SK-MEL-5 (cell line): ENCODE results near the gene RASSF7. TPM values are rescaled to one million over a fixed set of nuclear protein-coding genes. Genes with fewer than 3 reads are reported as not detected.
"Not testable (repeated sequence)": the region's sequence is repeated elsewhere in the genome, so short reads cannot be mapped to it uniquely, and the experiment has no call there.

Experiments used
- DNase-seq: peaks from one replicate; pipeline ENCODE4 v3.0.0-alpha.2; 2016; ENCODE audit warnings: low read depth, low spot score
- in situ Hi-C: cut with HindIII; loops from 2 replicates; pipeline ENCODE4 v1.10.0; 2016; ENCODE audit warnings: low sequenced_read_pairs, high pct_unique_total_duplicates, low pct_unique_long_range_greater_than_20kb
- polyA plus RNA-seq, 2 experiments: library from polyadenylated mRNA; depleted of rRNA; stranded (reverse); fragments of >200 nt; gene quantifications; 2 replicates each; pipeline ENCODE4 v1.2.3, GENCODE V29; 2015
- total RNA-seq: library from RNA; depleted of rRNA; stranded (reverse); fragments of >200 nt; shearing (Covaris generic); gene quantifications from 2 replicates; pipeline ENCODE4 v1.2.3, GENCODE V29; 2014; rRNA removed

The RASSF7 gene, protein sequence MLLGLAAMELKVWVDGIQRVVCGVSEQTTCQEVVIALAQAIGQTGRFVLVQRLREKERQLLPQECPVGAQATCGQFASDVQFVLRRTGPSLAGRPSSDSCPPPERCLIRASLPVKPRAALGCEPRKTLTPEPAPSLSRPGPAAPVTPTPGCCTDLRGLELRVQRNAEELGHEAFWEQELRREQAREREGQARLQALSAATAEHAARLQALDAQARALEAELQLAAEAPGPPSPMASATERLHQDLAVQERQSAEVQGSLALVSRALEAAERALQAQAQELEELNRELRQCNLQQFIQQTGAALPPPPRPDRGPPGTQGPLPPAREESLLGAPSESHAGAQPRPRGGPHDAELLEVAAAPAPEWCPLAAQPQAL
- total RNA-seq: 7.8 and 8.0 TPM in 2 replicates
- 9.5 and 13.2 TPM in 2 replicates for polyA plus RNA-seq (2015; cell fraction: cytosol; rRNA removed)
- polyA plus RNA-seq (2015; cell fraction: nucleus; rRNA removed): 45.7 and 65.8 TPM in 2 replicates

DNA sequence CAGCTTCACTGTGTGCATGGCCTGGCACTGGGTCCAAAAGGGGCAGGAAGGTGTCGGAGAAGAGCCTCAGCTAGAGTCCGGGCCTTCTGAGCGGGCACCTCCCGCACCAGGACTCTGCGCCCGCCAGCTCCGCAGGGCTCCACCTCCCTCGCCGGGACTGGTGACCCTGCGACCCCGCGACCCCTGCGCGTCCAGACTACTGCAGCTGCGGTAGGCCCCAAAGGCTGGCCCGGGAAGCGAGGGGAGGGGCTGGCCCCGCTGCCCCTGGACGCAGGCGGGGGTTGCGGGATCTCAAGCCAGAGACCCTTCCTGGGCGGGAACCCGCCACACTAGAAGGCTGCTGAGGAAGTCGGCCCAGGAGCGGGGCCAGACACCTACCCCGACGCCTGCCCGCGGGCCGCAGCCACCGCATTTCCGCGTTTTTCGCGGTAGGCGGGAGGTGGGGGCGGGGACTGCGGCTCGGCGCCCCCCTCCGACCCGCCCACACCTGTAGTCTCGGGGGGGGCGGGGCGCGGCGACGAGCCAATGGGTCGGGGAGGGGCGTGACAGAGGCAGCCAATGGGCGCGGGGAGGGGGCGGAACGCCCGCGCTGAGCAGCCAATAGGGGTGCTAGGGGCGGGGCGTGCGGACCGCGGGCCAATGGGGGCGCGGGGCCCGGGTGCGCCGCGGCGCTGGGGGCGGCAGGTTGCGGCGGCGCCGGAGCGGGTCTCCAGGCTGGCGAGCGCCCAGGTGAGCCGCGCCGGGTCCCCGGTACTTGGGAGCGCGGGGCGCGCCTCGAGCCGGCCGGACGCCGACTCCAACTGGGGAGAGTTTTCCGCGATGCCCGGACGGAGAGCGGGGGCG, at the start of gene RASSF7, which contains the start of gene LMNTD2:
Gene RASSF7, plus strand, starts transcription at position 666 of the 843 bp plus-strand sequence. CDS start 799 bp downstream, outside the sequence.
Gene LMNTD2, minus strand, starts transcription at position 434 of the 843 bp plus-strand sequence. Its CDS starts 22 bp downstream, at position 412.
- in situ Hi-C loops: no loop called here
- peak; percentile 85 for DNase-seq

DNA sequence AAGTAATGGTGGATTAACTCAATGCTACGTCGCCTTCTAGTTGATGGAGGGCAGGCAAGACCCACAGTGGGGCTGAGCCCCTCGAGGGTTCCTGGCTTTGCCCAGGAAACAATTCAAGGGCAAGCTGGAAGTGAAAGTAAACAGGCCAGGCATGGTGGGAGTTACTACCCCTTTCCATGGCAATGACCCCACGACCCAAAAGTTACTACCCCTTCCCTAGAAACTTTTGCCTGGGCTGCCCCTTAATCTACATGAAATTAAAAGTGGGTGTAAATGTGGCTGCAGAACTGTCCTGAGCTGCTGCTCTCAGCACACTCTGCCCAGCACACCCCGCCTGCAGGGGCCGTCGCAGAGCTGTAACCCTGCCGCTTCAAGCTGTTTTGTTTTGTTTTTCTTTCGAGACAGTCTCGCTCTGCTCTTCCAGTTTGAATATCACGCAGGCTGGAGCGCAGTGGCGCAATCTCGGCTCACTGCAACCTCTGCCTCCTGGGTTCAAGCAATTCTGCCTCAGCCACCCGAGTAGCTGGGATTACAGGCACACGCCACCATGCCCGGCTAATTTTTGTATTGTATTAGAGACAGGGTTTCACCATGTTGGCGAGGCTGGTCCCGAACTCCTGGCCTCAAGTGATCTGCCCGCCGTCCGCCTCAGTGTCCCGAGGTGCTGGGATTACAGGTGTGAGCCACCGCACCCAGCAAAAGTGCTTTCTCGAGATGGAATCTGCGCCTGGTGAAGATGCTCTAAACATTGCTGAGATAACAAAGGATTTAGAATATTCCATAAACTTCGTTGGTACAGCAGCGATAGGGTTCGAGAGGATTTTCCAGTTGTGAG, 47.8 kb upstream of the RASSF7 start:
- DNase-seq: no peak
- in situ Hi-C loops: no loop called here

DNA sequence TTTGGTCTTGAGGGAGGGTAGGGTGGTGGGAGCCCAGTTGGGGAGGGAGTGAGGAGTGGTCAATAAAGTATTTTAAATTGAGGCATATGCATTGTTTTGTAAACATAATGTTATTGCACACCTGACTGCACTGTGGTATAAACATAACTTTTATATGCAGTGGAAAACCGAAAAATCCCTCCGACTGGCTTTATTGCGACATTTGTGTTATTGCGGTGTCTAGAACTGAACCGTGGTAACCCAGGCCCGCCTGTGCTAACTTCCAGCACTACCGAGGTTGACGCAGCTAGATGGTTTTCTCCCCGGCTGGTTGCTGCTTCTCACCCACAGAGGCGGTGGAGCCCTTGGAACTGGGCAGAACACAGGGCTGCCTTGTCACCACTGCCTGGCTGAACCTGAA, 46.2 kb upstream of the RASSF7 start:
- no peak for DNase-seq
- in situ Hi-C loops: no loop called here

DNA sequence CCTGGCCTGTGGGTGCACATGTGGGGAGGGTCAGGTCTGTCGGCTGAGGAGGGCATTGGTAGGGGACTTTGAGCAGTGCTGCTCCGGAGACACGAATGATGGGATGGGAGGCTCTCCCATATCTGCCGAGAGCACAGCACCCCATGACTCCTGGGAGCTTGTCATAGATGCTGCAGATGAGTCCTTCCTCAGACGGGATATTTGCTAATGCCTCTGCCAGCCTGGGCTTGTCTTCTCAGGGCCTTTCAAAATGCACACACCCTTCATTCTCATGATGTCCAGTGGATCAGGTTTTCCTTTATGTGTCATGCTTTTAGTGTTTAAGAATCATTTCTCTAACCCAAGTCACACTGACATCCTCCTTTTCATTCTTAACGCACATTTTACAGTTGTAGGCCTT, 45.6 kb upstream of the RASSF7 start:
- DNase-seq: no peak
- in situ Hi-C loops: no loop called here

DNA sequence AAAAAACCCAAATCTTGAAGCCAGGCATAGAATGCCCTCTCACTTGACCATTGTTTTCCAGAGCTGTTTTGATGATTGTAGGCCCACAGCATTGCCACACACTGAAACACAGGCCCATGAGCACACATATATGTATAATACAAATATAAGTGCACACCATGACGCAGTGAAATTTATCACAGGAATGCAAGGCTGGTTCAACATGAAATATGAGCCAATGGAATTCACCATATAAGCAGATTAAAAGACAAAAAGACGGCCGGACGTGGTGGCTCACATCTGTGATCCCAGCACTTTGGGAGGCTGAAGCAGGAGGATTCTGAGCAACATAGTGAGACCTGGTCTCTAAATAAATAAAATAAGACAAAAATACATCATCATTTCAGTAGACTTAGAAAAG, 44.4 kb upstream of the RASSF7 start:
- in situ Hi-C loops: no loop called here
- DNase-seq: no peak

DNA sequence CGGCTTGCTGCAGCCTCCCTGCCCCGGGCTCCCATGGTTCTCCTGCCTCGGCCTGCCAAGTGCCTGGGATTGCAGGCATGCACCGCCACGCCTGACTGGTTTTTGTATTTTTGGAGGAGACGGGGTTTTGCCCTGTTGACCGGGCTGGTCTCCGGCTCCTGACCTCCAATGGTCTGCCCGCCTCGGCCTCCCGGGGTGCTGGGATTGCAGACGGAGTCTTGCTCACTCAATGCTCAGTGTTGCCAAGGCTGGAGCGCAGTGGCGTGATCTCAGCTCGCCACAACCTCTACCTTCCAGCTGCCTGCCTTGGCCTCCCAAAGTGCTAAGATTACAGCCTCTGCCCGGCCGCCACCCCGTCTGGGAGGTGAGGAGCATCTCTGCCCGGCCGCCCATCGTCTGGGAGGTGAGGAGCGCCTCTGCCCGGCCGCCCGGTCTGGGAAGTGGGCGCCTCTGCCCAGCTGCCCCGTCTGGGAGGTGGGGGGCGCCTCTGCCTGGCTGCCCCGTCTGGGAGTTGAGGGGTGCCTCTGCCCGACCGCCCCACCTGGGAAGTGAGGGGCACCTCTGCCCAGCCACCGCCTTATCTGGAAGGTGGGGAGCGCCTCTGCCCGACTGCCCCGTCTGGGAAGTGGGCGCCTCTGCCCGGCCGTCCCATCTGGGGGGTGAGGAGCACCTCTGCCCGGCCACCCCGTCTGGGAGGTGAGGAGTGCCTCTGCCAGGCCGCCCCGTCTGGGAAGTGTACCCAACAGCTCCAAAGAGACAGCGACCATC, 43.7 kb upstream of the RASSF7 start:
- in situ Hi-C loops, DNase-seq: not testable (repeated sequence)

DNA sequence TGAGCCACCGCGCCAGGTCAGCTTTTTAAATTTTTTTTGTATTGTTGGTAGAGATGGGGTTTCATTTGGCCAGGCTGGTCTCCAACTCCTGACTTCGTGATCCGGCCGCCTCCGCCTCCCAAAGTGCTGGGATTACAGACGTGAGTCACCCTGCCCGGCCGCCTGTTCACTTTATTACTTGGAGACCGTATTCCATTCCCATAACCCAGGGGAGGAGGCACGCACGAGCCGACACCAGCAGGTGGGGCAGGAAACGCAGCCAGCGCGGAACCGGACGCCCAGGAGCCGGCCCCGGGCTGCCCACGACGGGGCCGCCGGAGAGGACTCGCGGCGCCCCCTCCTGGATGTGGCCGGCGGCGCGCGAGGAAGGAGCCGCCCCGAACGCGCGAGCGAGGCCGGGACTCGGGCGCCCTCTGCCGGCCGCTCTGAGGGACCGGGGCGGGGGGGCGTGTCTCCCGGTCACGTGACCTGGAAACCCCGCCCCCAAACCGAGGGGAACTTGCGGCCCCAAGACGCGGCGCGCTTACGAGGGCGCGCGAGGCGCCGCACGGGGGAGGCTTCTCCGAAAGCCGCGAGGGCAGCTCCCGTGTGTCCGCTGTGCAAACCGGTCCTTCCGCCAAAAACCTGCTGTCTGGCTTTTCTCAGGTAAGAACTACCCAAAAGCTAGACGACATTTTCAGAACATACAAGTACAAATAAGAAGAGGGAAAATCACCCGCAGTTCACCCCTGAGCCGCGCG, 42.1 kb upstream of the RASSF7 start:
- in situ Hi-C loops: no loop called here
- DNase-seq: peak; percentile 88

DNA sequence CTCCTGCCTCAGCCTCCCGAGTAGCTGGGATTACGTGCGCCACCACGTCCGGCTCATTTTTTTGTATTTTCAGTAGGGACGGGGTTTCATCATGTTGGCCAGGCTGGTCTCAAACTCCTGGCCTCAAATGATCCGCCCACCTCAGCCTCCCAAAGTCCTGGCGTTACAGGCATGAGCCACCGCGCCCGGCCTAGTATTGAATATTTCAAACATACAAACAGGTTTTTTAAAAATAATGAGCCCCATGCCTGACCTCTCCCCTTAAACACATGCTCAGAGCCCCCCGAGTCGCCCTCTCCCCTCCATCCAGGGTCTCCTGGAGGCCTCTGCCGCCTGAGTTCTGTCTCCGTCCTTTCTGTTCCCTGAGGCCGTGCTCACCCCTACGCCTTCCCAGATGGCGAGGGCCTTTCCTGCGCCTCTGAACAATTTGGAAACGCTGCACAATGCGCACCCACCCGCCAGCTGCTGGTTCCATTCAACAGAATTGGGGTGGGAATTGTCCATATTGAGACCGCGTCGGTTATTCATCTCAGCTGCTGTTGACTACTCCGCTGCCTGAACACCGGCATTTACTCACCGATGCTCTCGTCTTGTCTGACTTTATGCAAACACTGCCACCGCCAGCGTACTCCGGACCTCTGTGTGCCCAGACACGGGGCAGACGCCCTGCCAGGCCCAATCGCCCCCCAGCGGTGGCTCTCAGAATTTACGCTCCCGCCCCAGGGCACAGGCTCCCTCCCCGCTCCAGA, 40.2 kb upstream of the RASSF7 start:
- in situ Hi-C loops: no loop called here
- no peak for DNase-seq

DNA sequence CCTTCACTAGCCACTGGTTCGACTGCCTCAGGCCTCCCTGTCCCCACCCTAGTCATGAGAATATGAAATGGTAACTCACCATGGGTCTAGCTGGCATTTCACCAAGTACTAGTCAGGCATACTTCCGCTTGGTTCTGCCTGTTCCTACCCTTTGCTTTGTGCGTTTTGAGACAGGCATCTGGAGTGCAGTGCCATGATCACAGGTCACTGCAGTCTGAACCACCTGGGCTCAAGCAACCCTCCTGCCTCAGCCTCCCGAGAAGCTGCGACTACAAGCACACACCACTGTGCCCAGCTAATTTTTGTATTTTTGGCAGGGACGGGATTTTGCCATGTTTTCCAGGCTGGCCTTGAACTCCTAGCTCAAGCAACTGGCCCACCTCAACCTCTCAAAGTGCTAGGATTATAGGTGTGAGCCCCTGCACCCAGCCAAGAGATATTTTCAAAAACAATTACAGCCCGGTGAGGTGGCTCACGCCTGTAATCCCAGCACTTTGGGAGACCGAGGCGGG, 39.5 kb upstream of the RASSF7 start:
- in situ Hi-C loops: no loop called here
- DNase-seq: peak; percentile 22

DNA sequence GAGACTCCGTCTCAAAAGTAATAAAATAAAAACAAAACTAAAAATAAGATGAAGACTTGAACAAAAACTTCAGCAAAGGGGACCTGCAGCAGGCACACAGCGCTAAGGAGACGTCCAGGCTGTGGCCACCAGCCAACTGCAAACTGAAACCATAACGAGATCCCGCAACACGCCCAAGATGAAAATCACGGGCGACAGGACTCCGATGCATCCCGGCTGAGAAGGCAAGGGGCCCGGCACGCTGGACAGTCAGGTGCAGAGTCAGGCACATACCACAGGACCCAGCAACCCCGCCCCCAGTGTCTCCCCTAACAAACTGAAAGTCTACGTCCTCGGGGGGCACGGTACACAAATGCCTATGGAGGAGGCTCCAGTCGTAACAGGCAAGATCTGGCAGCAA, 34.6 kb upstream of the RASSF7 start:
- in situ Hi-C loops: no loop called here
- DNase-seq: no peak

DNA sequence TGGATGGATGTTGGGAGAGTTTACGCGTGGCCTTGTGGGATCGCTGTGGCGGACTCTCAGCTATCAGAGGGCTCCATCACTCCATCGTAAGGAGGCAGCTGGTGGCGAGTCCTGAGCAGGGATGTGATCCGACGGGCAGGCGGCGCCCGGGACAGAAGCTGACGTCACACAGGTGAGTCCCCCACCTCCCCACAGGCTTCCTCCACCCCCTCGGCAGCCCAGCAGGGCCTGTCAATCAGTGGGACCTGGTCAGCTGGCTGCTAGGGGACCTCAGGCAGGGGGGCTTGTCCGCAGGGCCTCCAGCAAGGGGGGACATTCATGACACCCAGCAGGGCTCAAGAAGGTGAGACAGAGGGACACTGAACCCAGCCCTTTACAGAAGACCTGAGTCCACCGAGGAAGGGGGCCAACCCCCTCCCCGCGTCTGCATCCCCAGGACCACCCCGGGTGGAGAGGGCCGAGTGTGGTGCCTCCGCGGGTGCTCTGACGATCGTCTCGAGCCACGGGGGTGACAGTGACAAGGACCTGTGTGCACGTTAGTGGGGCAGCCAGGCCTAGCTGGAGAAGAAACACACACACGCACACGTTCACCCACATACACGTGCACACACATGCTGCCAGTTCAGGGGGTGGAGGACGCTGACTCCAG, 32.5 kb upstream of the RASSF7 start:
- in situ Hi-C loops: no loop called here
- DNase-seq: no peak

DNA sequence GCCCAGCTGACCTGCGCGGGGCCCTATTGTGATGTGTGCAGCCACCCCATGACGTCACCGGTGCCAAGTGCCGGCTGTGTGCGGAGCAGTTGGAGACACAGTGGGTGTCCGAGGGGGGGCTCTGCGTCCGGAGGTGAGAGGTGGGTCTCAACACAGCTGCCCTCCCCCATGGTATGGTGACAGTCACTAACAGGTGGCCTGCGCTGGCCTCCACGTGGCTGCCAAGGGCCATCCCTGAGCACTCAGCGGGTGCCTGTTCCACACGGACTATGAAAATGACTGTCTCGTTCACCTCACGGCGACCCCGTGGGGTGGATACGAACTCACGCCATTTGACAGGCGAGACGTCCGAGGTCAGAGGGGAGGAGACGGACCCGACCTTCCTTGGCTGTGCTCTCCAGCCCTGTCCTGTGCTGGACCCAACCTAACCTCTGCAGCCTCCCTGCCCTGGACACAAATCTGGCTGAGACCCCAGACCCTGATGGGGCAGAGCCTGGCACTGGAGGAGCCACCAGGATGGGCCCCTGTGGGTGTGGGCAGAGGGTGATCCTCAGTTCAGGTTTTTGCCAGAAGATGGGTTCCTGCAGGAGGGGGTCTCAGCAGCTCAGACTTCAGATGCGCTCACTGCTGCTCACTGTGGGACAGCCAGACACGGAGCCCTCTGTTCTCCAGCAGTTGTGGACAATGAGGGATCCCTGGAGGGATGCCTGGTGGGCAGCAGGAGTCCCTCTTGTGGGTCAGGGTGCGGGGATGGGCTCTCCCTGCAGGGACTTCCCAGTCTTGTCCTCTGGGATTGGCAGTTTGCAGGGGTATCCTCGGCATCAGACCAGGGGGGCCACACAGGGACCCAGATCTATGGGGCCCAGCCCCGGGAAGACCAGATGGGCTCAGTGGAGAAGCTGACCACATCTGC, 31.7 kb upstream of the RASSF7 start:
- DNase-seq: no peak
- in situ Hi-C loops: no loop called here

DNA sequence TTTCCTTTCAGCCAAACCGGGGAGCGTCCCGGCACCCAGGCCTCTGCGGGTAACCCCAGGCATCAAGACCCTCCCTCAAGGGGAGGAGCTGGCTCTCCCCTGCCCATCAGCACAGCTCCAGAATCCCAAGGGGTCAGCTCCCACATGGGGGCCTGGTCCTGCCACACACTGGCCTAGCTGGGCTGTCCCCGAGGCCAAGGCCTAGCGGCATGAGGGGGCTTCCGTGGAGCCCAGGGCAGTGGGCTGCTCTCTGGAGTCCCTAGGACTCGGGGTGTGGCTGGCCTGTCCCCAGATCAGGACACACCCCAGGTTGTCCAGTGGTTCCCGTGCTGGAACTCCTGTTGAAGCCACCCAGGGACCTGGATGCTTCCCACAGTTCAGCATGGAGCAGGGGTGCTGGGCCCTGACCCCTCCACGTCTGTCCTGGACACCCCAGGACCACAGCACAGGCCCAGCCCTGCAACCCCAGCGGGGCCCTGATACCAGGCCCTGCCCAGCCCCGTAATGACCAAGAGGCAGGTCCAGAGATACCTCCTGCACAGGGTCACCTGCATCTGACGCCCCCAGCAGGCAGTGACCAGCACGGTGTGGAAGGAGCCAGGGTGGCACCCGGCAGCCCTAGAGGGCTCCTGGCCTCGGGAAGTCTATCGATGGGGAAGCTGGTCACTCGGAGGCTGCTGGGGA, 30.9 kb upstream of the RASSF7 start:
- DNase-seq: no peak
- in situ Hi-C loops: no loop called here
